HCT116 (cell line): ENCODE measurements around the gene NPB. TPM values are rescaled to one million over a fixed set of nuclear protein-coding genes. Genes with fewer than 3 reads are reported as not detected.

Experiments used
- ATAC-seq: fragments of 200-7000 bp; cut with Tn5 transposase; 2 replicates; pipeline ENCODE4 v1.9.1; 2020; ENCODE audit warnings: mild to moderate bottlenecking, moderate library complexity
- BruUV-seq: library from RNA; stranded (reverse); fragments of 400-500 nt; replicated peaks from 2 replicates; lab custom pipeline; 2021; lab: Mats Ljungman, UMichigan
- CTCF ChIA-PET: fragments of 300-600 bp; sonication (Branson Sonifier 250); formaldehyde crosslinking; loops from one replicate; lab custom pipeline; 2021; ENCODE audit warnings: antibody characterized with exemption; lab: Charles Lee
- POLR2A ChIA-PET: fragments of 300-600, 350-600 bp; sonication (Branson Sonifier 250); formaldehyde crosslinking; loops from one replicate; lab custom pipeline; 2021; ENCODE audit warnings: antibody characterized with exemption; lab: Charles Lee
- RAD21 ChIA-PET, 2 experiments: fragments of 300-600 bp; sonication (Branson Sonifier 250); formaldehyde crosslinking; loops; one replicate each; lab custom pipeline; 2023; ENCODE audit warnings: low total read pairs in 2 of 2; ENCODE audit not compliant: uncharacterized antibody in 2 of 2, unreplicated experiment in 2 of 2, low non-redundant PET in 1 of 2; lab: Charles Lee
- DNase-seq: peaks from one replicate; pipeline ENCODE4 v3.0.0-alpha.2; 2010; ENCODE audit warnings: low read depth, low spot score
- H2AFZ ChIP-seq: fragments of 200-600 bp; shearing (Covaris generic), sonication (generic); 2 replicates; pipeline ENCODE4 v1.6.1; 2017; ENCODE audit warnings: low read depth, mixed run types, mixed read lengths, antibody characterized with exemption, low read length; ENCODE audit not compliant: poor library complexity, severe bottlenecking
- H3K27ac ChIP-seq: 2 replicates; pipeline ENCODE4 v1.5.1; 2012; ENCODE audit warnings: low read depth, low read length
- H3K27me3 ChIP-seq: fragments of 200-600 bp; sonication (generic); 2 replicates; pipeline ENCODE4 v1.6.1; 2016; ENCODE audit warnings: mixed run types, low read length, mixed read lengths; ENCODE audit not compliant: insufficient read depth
- H3K36me3 ChIP-seq, 2 experiments: fragments of 200-500 bp in 1 of 2; fragments of 200-600 bp in 1 of 2; sonication (Bioruptor generic) in 1 of 2; sonication (generic) in 1 of 2; 2 replicates each; pipeline versions ENCODE4 v1.5.1 to v1.6.1; 2014 to 2016; ENCODE audit warnings: low read length in 2 of 2, inconsistent platforms in 1 of 2, mixed read lengths in 1 of 2, mixed run types in 1 of 2; ENCODE audit not compliant: insufficient read depth in 2 of 2, control insufficient read depth in 1 of 2
- H3K4me1 ChIP-seq, 2 experiments: fragments of 200-600 bp in 1 of 2; sonication (generic) in 1 of 2; 2 replicates each; pipeline versions ENCODE4 v1.5.1 to v1.6.1; 2012 to 2017; ENCODE audit warnings: low read length in 2 of 2, inconsistent platforms in 1 of 2, mild to moderate bottlenecking in 1 of 2, mixed read lengths in 1 of 2, mixed run types in 1 of 2, moderate library complexity in 1 of 2; ENCODE audit not compliant: insufficient read depth in 2 of 2, control insufficient read depth in 1 of 2
- H3K4me2 ChIP-seq: fragments of 200-600 bp; sonication (generic); 2 replicates; pipeline ENCODE4 v1.6.1; 2017; ENCODE audit warnings: mixed run types, low read length, mixed read lengths
- H3K4me3 ChIP-seq, 2 experiments: fragments of 200-600 bp in 1 of 2; sonication (generic) in 1 of 2; replicated peaks in 1 of 2; 2 replicates each; pipeline ENCODE4 v1.5.1; 2011 to 2016; ENCODE audit warnings: low read length in 2 of 2, control low read depth in 1 of 2, low read depth in 1 of 2, mild to moderate bottlenecking in 1 of 2, mixed read lengths in 1 of 2, mixed run types in 1 of 2
- H3K79me2 ChIP-seq: fragments of 200-600 bp; sonication (generic); 2 replicates; pipeline ENCODE4 v1.6.1; 2017; ENCODE audit warnings: mild to moderate bottlenecking, mixed run types, low read length, moderate library complexity, mixed read lengths; ENCODE audit not compliant: insufficient read depth
- H3K9ac ChIP-seq: fragments of 200-600 bp; sonication (generic); 2 replicates; pipeline ENCODE4 v1.6.1; 2016; ENCODE audit warnings: low read length, mixed read lengths
- H3K9me2 ChIP-seq: fragments of 200-600 bp; sonication (generic), shearing (Covaris generic); 2 replicates; pipeline ENCODE4 v1.6.1; 2017; ENCODE audit warnings: mixed run types, mild to moderate bottlenecking, moderate library complexity; ENCODE audit not compliant: insufficient read depth
- H3K9me3 ChIP-seq, 2 experiments: fragments of 200-500 bp in 1 of 2; fragments of 200-600 bp in 1 of 2; sonication (Bioruptor generic) in 1 of 2; sonication (generic) in 1 of 2; 2 replicates each; pipeline ENCODE4 v1.6.1; 2014 to 2017; ENCODE audit warnings: low read length in 2 of 2, mixed read lengths in 2 of 2, inconsistent platforms in 1 of 2, low read depth in 1 of 2, mild to moderate bottlenecking in 1 of 2, mixed run types in 1 of 2, moderate library complexity in 1 of 2; ENCODE audit not compliant: control insufficient read depth in 1 of 2, insufficient read depth in 1 of 2
- H4K20me1 ChIP-seq: fragments of 200-600 bp; sonication (generic), shearing (Covaris generic); 2 replicates; pipeline ENCODE4 v1.6.1; 2017; ENCODE audit warnings: mixed run types, mild to moderate bottlenecking, moderate library complexity; ENCODE audit not compliant: insufficient read depth
- ATF3 ChIP-seq: IDR thresholded peaks from 2 replicates; pipeline ENCODE4 v1.6.1; 2012
- CBX3 ChIP-seq: IDR thresholded peaks from 2 replicates; pipeline ENCODE4 v1.6.1; 2012; ENCODE audit warnings: low read depth
- CEBPB ChIP-seq: IDR thresholded peaks from 2 replicates; pipeline ENCODE4 v1.6.1; 2012; ENCODE audit warnings: low read depth
- EGR1 ChIP-seq: IDR thresholded peaks from 2 replicates; pipeline ENCODE4 v1.6.1; 2012; ENCODE audit warnings: low read depth
- ELF1 ChIP-seq: IDR thresholded peaks from 2 replicates; pipeline ENCODE4 v1.6.1; 2012; ENCODE audit warnings: low read depth, borderline replicate concordance
- EZH2 ChIP-seq: fragments of 200-600 bp; sonication (generic); IDR thresholded peaks from 2 replicates; pipeline ENCODE4 v1.6.1; 2017; ENCODE audit warnings: antibody characterized with exemption, mixed run types
- EZH2phosphoT487 ChIP-seq: fragments of 200-600 bp; IDR thresholded peaks from 2 replicates; pipeline ENCODE4 v1.6.1; 2018; ENCODE audit warnings: antibody characterized with exemption, borderline replicate concordance
- FOSL1 ChIP-seq: IDR thresholded peaks from 2 replicates; pipeline ENCODE4 v1.6.1; 2012; ENCODE audit warnings: low read depth
- POLR2A ChIP-seq: IDR thresholded peaks from 2 replicates; pipeline ENCODE4 v1.7.0; 2011; ENCODE audit warnings: borderline replicate concordance; ENCODE audit not compliant: insufficient read depth, insufficient read length; ENCODE audit errors: extremely low read depth
- POLR2AphosphoS5 ChIP-seq: IDR thresholded peaks from 2 replicates; pipeline ENCODE4 v1.6.1; 2011; ENCODE audit warnings: mild to moderate bottlenecking, low read depth, low read length, moderate library complexity
- SP1 ChIP-seq: IDR thresholded peaks from 2 replicates; pipeline ENCODE4 v1.6.1; 2012; ENCODE audit warnings: low read depth
- YY1 ChIP-seq: IDR thresholded peaks from 2 replicates; pipeline ENCODE4 v1.6.1; 2011; ENCODE audit warnings: low read length, low read depth, moderate library complexity, mild to moderate bottlenecking; ENCODE audit not compliant: insufficient replicate concordance; ENCODE audit errors: extremely low read depth
- ZFX ChIP-seq: fragments of 450-650 bp; IDR thresholded peaks from 2 replicates; pipeline ENCODE4 v1.6.1; 2017
- ZNF274 ChIP-seq: fragments of 200-500 bp; sonication (Bioruptor generic); IDR thresholded peaks from 2 replicates; pipeline ENCODE4 v1.6.1; 2014; ENCODE audit warnings: mild to moderate bottlenecking, low read depth, low read length, inconsistent platforms
- intact Hi-C: fragments of 100-400 bp; cut with micrococcal nuclease; formaldehyde crosslinking; loops from 2 replicates; pipeline ENCODE4 v1.10.0; 2022
- total RNA-seq: library from RNA; stranded (reverse); gene quantifications from one replicate; pipeline ENCODE4 v1.2.1, GENCODE V29; 2021; ENCODE audit not compliant: unreplicated experiment
- TF ChIP-seq, protein P1 (sequence below): IDR thresholded peaks from 2 replicates; pipeline ENCODE4 v1.6.1; 2012
- TF ChIP-seq, protein P2 (sequence below): IDR thresholded peaks from 2 replicates; pipeline ENCODE4 v1.6.1; 2011; ENCODE audit warnings: mild to moderate bottlenecking, low read length, moderate library complexity; ENCODE audit not compliant: insufficient replicate concordance; ENCODE audit errors: extremely low read depth

Gene NPB
- total RNA-seq, 1 experiment from 2014 or later = 1.2 TPM

DNA sequence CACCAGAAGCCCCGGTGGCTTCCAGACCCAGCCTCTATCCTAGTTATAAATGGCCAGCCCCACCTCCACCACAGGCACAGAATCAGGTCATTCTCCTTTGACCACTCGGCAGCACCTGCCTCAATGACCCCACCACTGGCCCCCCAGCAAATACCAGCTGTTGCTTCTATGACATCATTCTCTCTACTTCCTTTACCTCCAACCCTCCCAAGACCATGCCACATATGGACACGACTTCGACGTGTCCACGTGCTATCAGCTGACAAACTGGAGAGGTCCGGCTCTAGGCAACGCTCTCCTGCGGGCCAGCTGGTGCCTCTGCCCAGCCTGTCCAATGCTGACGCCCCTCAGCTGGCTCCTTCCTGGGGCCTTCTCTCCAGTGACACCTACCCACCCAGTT lies 16.6 kb upstream of the NPB start (continued):
- TF ChIP-seq POLR2A (no peak), CBX3 (no peak), ELF1 (no peak), EGR1 (no peak), EZH2 (no peak), EZH2phosphoT487 (no peak)
- TF ChIP-seq, all 23 proteins: peak for 0

- H3K79me2 ChIP-seq = peaks cover 94% of the 10 kb centered on the region
- H3K4me3 ChIP-seq = no peak overlapping the region
- H3K4me1 ChIP-seq = peaks cover 10 to 27% of the 10 kb centered on the region in 2 experiments
- ChIA-PET POLR2A (no interaction called here), CTCF (no interaction called here), RAD21 (no interaction called here)
- H3K4me2 ChIP-seq = no peak overlapping the region
- no peak overlapping the region for H2AFZ ChIP-seq
- no peaks in the 10 kb centered on the region for H3K27me3 ChIP-seq
- peak overlapping the region; percentile 19; the same call in 1 of the 2 replicates for H3K27ac ChIP-seq
- H3K9me3 ChIP-seq = no peaks in the 10 kb centered on the region
- no TSS peak for BruUV-seq
- peaks cover 44 to 88% of the 10 kb centered on the region in 2 experiments for H3K36me3 ChIP-seq
- H4K20me1 ChIP-seq = peaks cover 7% of the 10 kb centered on the region; the same call in 1 of the 2 replicates
- DNase-seq (no peak), ATAC-seq (peak; percentile 28)
- no peak overlapping the region for H3K9ac ChIP-seq
- no peaks in the 10 kb centered on the region for H3K9me2 ChIP-seq
- intact Hi-C loops = no loop called here
- TF ChIP-seq ATF3 (no peak), SP1 (no peak), ZFX (no peak), FOSL1 (no peak), EGR1 (no peak), ZNF274 (no peak), YY1 (no peak), POLR2A (no peak), CEBPB (no peak), POLR2AphosphoS5 (no peak), EZH2 (no peak)
- TF ChIP-seq, protein P1, sequence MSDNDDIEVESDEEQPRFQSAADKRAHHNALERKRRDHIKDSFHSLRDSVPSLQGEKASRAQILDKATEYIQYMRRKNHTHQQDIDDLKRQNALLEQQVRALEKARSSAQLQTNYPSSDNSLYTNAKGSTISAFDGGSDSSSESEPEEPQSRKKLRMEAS = no peak
- TF ChIP-seq, protein P2, sequence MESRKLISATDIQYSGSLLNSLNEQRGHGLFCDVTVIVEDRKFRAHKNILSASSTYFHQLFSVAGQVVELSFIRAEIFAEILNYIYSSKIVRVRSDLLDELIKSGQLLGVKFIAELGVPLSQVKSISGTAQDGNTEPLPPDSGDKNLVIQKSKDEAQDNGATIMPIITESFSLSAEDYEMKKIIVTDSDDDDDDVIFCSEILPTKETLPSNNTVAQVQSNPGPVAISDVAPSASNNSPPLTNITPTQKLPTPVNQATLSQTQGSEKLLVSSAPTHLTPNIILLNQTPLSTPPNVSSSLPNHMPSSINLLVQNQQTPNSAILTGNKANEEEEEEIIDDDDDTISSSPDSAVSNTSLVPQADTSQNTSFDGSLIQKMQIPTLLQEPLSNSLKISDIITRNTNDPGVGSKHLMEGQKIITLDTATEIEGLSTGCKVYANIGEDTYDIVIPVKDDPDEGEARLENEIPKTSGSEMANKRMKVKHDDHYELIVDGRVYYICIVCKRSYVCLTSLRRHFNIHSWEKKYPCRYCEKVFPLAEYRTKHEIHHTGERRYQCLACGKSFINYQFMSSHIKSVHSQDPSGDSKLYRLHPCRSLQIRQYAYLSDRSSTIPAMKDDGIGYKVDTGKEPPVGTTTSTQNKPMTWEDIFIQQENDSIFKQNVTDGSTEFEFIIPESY = no peak
These were observed 16.0 kb upstream of the NPB start for GRCh38 chr17:81885869-81886548.
